ENCODE results near the gene MAU2.

GRCh38 chr19:19341026-19341425 is 20.4 kb downstream of the MAU2 start:
- TF ChIP-seq CTCF (IDR thresholded peaks at IDR 0.05) = no peak
- no peak for TF ChIP-seq POLR2A (IDR thresholded peaks at IDR 0.05)

All from Peyer's patch (tissue), 4 donors.